Astrocyte (in vitro differentiated cells and primary cell): Measurements from ENCODE around the gene SNTB2.

Experiments used
- EZH2 ChIP-seq: IDR thresholded peaks from 2 replicates; pipeline ENCODE4 v1.6.1; 2012; ENCODE audit warnings: mild to moderate bottlenecking, low read length, inconsistent platforms; ENCODE audit not compliant: insufficient read depth
- TF ChIP-seq, protein P1 (sequence below): IDR thresholded peaks from 2 replicates; pipeline ENCODE4 v1.5.1; 2011; ENCODE audit warnings: low read depth, mild to moderate bottlenecking, inconsistent platforms, low read length, moderate library complexity; ENCODE audit not compliant: insufficient read depth

DNA sequence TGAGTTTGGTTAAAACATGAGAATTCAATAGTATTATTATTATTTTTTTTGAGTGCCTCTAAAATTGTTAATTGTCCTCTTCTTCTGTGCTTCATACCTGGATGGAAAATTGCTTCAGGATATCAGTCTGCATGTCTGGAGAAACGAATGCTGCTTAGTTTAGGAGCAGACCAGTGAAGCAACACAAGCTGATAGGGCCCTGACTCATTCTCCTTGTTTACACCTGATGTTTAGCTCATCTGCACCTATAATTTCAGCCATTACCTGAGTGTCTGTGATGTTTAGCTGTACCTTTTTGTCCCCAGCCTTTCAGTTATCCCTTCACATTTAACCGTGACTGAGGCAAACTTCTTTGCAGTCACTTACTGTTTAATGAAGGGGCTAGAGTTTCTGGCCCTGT lies 14.8 kb downstream of the SNTB2 start:
- TF ChIP-seq, protein P1, sequence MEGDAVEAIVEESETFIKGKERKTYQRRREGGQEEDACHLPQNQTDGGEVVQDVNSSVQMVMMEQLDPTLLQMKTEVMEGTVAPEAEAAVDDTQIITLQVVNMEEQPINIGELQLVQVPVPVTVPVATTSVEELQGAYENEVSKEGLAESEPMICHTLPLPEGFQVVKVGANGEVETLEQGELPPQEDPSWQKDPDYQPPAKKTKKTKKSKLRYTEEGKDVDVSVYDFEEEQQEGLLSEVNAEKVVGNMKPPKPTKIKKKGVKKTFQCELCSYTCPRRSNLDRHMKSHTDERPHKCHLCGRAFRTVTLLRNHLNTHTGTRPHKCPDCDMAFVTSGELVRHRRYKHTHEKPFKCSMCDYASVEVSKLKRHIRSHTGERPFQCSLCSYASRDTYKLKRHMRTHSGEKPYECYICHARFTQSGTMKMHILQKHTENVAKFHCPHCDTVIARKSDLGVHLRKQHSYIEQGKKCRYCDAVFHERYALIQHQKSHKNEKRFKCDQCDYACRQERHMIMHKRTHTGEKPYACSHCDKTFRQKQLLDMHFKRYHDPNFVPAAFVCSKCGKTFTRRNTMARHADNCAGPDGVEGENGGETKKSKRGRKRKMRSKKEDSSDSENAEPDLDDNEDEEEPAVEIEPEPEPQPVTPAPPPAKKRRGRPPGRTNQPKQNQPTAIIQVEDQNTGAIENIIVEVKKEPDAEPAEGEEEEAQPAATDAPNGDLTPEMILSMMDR = no peak
- TF ChIP-seq EZH2 = no peak
